ENCODE data around the gene CST2.
"Not testable (repeated sequence)": the region's sequence is repeated elsewhere in the genome, so short reads cannot be mapped to it uniquely, and the experiment has no call there.

Gene CST2, protein sequence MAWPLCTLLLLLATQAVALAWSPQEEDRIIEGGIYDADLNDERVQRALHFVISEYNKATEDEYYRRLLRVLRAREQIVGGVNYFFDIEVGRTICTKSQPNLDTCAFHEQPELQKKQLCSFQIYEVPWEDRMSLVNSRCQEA

DNA sequence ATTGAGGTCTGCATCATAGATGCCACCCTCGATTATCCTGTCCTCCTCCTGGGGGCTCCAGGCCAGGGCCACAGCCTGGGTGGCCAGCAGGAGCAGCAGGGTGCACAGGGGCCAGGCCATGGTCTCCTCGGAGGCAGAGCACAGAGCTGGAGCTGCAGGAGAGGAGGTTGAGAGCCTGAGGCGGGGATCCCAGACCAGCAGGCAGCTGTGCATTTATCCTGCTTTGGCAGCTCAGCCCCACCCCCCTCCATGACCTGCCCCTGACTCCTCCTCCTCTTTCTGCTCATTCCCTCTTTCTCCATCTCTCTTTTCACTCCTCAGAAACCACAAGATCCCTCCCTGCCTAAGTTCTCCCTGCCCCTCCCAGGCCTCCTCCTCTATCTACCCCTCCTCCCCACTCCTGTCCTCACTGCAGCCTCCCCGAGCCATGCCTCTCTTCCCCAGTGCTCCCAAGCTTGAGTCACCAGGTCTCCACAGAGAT, at the start of gene CST2:
TSS of gene CST2 (minus strand) at position 189 of the 481 bp plus-strand sequence. CDS start at position 120, 69 bp downstream.
- no peak for DNase-seq

DNA sequence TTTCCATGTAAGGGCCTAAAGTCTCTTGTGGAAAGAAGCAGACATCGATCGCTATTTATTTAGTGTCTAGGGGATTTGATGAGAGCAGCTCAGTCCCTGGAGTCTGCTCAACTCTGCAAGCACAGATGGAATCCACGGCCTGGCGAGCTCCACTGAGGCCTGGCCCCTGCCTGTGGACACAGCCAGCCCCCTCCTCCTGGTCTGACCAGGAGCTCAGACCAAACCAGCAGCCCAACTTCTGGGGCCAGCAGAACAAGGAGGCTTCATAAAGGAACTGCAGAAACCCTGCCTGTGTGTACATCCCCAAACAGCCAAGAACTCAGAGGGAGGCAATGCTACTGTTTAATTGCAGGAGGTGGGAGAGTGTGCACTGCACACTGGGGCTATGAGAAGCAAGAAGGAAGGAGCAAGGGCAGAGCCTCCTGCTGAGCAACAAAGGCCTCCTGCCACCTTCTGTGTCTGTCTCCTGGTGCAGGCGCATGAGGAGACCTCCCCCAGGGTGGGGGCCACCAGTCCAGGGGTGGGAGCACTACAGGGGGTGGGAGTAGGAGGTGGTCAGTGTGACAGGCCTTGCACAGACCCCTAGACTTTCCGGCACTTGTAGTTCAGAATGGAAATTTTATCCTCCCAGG, 49.2 kb upstream of the CST2 start:
- no peak for DNase-seq

DNA sequence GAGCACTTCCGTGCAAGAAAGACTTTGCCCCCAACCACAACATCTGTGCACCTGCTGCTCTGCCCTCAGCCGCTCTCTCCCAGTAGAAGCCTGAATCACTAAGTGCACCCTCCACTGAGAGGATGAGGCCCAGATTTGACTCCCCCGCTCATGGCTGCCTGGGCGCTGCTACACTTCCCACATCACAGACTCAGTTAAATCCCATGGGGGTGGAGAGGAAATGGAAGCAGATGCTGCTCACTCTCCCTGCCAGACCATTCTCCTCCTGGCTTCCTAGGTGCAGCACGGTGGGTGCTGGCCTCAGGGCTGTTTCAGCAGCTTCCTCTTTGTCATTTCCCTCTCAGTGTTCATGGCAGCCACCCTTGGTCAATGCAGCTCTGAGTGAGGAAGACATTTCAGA, 48.2 kb upstream of the CST2 start:
- DNase-seq = peak in 15 of 56 donors; percentile 3 to 44 (median 21)

DNA sequence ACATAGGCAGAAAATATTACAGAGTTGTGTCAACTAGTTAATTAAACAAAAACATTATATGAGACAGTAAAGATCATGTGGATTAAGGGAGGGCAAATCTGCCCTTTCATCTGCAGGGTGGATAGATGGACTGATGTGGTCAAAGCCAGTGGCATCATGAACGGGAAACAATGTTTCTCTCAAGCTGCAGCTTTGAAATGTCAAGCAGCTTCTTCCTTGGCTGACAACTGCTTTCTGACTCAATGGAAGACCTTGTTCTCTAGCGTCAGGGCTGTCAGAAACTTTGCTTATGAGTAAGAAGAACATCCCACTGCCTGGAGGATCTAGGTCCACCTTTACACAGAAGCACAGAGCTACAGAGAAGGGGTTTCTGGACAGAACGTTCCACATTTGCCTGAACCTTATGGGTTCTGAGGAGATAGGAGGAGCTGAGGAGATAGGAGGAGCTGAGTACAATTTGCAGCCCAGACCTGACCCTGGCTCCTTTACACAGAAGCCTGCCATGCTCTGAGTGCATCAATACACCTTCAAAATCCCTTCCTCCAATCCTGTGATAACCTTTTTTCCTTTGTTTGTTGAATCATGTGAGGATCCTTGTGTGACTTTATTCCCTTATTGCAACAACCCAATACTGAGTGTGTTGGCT, 47.0 kb upstream of the CST2 start:
- no peak for DNase-seq

DNA sequence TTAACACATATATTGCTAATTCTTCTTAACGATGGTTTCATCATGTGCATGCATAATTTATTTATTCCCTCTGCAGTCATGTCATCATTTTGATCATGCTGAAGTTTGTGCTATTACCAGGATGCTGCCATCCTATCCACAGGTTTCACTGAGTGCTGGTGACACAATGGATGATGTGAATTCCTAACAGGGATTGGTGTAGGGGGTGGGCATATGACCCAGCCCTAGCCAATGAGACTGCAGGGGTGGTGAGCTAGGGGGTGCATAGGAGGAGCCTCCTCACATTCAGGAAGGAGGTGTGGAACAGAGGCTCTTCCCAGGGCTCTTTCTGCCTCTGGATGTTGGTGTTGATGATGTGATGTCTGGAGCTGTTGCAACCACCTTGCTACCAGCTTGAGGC, 45.5 kb upstream of the CST2 start:
- no peak for DNase-seq

DNA sequence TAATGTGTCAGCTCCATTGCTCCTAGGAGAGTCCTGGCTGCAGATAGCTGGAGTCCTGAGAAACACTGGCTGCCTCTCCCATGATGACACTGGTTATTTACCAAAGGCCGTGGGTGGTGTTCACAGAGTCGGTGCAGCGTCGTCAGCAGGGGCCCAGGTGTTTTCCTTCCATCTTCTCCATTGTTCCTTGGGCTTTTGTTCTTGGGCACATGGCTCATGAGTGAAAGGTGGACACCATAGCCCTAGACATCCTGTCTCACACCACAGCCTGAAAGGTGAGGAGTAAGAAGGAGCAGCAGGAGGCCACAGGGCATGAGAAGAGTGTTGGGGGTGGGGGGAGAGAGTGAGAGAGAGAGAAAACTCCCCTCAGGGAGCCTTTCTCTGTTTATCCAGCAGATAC, 43.9 kb upstream of the CST2 start:
- no peak for DNase-seq

DNA sequence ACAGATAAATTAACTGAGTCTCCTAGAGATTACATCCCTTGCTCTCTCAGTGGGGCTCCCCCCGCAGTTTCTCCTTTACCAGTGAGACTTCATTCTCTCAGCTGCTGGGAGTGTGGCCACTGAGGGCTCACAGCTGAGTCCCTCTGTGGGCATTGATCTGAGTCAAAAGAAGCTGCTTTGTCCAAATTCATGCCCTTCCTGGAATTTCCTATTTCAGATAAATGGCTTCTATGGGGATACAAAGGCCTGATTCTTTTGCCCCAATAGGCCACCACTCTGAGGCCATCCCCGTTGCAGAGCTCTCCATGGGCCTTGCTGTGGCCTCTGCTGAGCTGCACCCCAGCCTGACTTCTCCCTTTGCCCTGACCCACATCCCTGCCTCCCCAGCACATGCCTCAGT, 43.0 kb upstream of the CST2 start:
- peak in 5 of 56 donors; percentile 6 to 31 (median 19) for DNase-seq

DNA sequence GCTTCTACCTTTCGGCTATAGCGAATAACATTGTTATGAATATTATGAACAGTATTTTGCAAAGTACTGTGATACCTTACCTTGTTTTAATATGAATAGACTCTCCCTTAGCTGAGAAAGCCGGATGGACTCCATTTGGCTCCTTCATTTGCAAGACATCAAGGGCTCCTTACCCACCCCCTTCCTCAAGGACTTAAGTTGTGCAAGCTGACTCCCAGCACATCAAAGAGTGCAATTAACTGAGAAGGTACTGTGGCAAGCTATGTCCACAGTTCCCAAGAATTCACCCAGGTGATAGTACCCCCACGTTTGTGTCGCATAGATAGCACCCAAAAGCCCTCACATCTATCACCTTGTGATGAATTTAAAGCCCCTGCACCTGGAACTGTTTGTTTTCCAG, 41.8 kb upstream of the CST2 start:
- DNase-seq = no peak

DNA sequence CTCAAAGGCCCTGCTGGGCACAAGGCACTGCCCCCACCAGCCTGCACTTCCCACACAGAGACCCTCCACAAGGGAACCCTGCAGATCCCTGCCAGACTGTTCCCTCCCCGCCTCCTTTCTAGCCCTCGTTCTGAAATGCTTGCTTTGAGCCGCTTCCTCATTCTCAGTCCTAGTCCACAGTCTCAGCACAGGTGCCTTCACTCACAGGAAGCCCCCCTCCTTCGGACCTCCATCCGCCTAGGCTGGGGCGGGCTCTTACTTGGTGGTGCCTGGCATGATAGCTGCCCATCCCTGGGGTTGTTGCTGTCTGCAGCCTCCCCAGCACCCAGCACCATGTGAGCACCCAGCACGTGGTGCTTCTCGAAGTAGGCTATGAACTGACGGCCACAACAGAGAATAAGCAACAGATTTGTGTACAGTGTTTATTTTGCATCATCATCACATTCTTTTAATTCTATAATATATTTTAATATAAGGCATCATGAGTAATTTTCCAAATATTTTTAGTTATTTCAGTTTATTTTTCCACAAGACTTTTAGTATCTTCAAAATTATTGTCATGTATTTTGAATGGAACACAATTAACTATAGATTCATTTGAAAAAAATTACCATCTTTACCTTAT, 40.7 kb upstream of the CST2 start:
- no peak for DNase-seq

DNA sequence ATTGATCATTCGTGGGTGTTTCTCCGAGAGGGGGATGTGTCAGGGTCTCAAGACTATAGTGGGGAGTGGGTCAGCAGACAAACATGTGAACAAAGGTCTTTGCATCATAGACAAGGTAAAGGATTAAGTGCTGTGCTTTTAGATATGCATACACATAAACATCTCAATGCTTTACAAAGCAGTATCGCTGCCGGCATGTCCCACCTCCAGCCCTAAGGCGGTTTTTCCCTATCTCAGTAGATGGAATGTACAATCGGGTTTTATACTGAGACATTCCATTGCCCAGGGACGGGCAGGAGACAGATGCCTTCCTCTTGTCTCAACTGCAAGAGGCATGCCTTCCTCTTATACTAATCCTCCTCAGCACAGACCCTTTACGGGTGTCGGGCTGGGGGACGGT, 34.2 kb upstream of the CST2 start:
- DNase-seq = not testable (repeated sequence)

DNA sequence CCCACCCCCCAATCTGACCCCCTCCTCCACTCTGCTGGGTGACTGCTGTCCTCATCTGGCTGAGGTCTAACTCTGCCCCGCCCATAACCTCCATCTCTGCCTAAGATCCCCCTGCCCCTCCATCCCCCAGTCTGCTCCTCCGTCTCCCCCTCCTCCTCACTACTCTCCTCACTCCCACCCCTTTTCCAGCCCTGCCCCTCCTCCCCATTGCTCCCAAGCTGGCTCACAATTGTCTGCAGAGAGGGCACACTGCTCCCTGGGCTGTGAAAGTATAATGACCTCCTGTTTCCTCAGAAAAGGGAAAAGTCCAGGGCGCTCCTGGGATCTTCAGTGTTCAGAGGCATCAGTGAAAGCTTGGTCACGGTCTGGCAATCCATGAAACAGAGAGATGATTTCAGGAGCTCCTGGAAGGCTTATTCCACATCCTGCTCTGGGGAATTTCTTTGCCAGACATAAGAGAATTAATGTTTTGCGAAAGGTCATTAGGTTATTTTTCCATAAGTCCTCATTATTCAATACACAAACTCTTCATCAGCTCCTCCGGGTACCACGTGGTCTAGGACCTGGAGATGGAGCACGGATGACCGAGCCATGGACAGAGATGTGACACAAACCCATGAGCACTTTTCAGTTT, 31.6 kb upstream of the CST2 start:
- DNase-seq = no peak

DNA sequence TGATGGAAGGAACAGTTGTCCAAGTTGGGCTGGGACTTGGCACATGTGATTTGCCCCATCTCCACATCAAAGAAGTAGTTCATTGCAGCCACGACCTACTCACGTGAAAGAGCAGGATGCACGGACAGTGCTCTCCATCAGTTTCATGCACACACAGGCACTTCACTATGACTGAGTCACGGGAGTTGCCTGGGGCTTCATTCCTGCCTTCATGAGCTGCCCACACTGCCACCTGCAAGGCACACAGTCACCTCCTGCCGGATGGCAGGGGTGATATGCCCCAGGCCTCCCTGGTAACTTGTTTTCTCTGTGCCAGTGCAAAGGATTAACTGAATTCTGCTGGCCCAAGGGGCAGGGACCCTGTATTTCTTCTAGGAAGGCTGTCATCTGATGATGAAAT, 30.2 kb upstream of the CST2 start:
- DNase-seq = no peak

DNA sequence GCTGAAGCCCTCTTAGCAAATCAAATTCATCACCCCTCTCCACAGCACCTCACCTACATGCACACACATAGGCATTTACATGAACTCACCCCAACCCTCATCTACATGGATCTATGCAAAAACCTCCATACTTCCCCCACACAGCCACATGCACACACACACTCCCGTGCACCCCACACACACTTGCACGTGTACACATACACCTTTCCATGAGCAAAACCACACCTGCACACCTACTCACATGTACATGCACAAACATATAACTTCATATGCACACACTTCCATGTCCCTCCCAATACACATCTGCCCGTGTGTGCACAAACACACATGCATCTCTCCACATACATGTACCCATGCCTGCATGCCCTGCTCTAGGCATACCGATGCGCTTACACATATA, 29.7 kb upstream of the CST2 start:
- no peak for DNase-seq

DNA sequence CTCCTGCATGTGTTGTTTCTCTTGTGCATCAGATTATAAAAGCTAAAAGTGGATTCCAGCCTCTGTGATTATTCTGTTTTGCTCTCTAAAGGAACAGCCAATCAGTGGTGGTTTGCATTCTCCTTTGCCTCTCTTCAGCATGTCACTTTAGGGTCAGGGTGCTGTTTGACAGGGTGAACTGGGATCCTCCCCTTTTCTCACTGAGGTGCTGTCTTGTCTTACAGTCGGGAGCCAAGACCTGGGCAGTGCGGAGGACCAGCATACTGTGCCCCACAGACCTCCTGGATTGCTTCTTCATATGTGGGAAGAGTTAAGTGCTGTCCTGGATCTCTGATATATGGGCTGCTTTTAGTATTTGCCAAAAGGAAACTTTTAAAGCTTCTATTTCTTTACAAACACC, 15.2 kb upstream of the CST2 start:
- DNase-seq = no peak

DNA sequence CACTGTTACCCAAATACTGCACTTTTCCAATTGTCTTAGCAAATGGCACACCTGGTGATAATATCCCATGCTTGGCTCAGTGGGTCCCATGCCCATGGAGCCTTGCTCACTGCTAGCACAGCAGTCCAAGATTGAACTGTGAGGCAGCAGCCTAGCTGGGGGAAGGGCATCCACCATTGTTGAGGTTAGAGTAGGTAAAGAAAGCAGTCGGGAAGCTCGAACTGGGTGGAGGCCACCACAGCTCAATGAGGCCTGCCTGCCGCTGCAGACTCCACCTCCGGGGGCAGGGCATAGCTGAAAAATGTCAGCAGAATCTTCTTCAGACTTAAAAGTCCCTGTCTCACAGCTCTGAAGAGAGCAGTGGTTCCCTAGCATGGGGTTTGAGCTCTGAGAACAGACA, 9.2 kb upstream of the CST2 start:
- DNase-seq = no peak

DNA sequence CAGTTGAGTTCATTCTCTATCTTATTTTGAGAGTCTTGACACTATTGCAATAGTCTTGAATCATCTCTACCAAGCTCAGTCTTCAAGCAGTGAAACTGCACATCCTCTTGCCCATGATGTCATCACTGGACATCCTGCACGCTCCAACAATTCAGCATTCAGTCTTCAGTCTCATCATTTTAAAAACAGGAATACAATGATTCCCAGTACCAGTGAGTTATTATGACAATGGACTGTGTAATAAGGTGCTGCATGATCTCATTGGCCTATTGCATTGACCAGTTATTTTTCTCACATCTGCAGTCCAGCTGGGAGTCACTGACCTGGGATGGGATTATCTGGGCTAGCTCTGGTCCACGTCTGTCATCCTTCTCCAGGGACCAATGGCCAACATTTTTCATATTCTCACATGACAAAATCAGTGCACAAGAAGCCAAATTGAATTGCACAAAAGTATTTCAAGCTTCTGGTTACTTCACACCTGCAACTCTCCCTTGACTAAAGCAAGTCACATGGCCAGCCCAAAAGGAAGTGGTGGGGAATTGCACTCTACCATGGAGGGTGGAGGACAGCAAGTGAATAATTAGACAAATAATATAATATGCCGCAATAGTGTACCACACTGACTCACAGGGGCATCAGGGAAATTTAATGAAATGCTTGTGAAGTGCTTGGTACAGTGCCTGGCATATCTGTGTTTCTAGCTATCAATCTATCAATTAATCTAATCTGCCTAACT, 6.4 kb upstream of the CST2 start:
- DNase-seq = no peak

DNA sequence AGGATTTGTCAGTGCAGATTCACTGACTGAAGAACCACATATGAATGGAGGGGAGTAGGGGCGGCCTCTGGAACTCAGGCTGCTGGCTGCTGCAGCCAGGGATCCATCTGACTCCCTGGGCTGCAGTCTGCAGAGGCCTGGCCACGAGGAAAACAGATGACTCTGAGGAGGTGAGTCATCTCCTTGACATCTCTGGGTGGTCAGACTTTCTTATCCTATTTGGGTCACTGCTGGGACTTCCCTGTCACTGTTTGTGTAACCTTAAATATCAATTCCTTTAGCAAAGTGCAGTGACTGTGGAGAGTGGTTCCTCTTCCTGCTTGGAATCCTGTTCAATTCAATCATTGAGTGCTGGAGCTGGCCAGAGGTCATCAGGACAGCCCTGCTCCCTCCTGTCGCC, 5.4 kb upstream of the CST2 start:
- not testable (repeated sequence) for DNase-seq

DNA sequence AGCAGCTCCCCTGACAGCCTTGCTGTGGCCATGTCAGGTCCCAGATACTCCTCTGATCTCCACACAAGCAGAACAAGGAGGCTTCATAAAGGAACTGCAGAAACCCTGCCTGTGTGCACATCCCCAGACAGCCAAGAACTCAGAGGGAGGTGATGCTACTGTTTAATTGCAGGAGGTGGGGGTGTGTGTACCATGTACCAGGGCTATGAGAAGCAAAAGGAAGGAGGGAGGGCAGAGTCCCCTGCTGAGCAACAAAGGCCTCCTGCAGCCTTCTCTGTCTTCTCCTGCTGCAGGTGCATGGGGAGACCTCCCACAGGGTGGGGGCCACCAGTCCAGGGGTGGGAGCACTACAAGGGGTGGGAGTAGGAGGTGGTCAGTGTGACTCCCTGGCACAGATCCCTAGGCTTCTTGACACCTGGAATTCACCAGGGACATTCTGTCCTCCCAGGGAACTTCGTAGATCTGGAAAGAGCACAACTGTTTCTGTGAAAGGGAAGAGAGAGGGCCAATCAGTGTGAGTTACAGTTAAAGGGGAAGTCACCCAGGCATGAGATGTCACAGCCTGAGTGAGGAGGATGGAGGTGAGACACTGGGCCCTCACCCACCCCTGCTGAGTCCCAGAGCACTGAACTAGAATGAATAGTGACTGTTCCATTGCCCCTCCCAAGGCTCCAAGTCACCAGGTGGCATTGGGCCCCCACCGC, 2.8 kb downstream of the CST2 start:
- no peak for DNase-seq

DNA sequence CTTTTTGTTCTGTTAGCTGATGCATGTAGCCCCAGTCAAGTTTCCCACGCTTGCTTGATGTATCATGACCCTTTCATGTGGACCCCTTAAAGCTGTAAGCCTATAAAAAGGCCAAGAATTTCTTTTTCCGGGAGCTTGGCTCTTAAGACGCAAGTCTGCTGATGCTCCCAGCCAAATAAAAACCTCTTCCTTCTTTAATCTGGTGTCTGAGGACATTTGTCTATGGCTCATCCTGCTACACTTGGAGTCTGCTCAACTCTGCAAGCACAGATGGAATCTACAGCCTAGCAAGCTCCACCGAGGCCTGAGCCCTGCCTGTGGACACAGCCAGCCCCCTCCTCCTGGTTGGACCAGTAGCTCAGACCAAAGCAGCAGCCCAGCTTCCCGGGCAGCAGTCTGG, 3.4 kb downstream of the CST2 start:
- DNase-seq = no peak

DNA sequence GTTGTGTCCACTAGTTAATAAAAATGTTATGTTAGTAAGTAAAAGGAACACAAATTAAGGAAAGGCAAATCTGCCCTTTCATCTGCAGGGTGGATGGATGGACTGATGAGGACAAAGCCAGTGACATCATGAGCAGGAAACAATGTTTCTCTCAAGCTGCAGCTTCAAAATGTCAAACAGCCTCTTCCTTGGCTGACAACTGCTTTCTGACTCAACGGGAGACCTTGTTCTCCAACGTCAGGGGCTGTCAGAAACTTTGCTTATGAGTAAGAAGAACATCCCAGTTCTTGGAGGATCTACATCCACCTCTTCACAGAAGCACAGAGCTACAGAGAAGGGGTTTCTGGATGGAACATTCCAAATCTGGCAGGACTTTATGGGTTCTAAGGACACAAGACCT, 6.0 kb downstream of the CST2 start:
- no peak for DNase-seq

DNA sequence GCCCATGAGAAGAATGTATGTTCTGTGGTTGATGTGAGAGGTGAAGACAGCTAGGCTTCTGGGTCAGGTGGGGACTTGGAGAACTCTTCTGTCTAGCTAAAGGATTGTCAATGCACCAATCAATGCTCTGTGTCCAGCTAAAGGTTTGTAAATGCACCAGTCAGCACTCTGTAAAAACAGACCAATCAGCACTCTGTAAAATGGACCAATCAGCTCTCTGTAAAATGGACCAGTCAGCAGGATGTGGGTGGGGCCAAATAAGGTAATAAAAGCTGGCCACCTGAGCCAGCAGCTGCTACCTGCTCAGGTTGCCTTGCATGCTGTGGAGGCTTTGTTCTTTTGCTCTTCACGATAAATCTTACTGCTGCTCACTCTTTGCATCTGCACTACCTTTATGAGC, 15.0 kb downstream of the CST2 start:
- not testable (repeated sequence) for DNase-seq
